HL-60 (cell line): ENCODE data around the gene NME7.
A peak's percentile ranks its signal among the peaks of the same experiment; 100 is the strongest.

Experiments
- DNase-seq, 2 experiments: peaks; one replicate each; pipeline ENCODE4 v3.0.0-alpha.2; 2010 to 2020; ENCODE audit warnings: low read depth in 1 of 2, low spot score in 1 of 2
- H3K27ac ChIP-seq: fragments of 250-450 bp; sonication (Bioruptor Pico); replicated peaks from 2 replicates; pipeline ENCODE4 v1.5.1; 2020; ENCODE audit warnings: mild to moderate bottlenecking, moderate library complexity
- H3K27me3 ChIP-seq: fragments of 250-450 bp; sonication (Bioruptor Pico); 2 replicates; pipeline ENCODE4 v1.5.1; 2021; ENCODE audit warnings: mild to moderate bottlenecking, moderate library complexity; ENCODE audit not compliant: insufficient read depth, poor library complexity, severe bottlenecking
- H3K4me3 ChIP-seq: replicated peaks from 2 replicates; pipeline ENCODE4 v1.5.1; 2011; ENCODE audit warnings: mild to moderate bottlenecking, control low read depth, low read length; ENCODE audit not compliant: insufficient read depth
- GABPA ChIP-seq: IDR thresholded peaks from 2 replicates; pipeline ENCODE4 v1.6.1; 2012; ENCODE audit warnings: low read depth
- POLR2AphosphoS5 ChIP-seq: IDR thresholded peaks from 2 replicates; pipeline ENCODE4 v1.6.1; 2012; ENCODE audit warnings: low read depth
- SPI1 ChIP-seq: IDR thresholded peaks from 2 replicates; pipeline ENCODE4 v1.6.1; 2012; ENCODE audit warnings: low read depth, mild to moderate bottlenecking, borderline replicate concordance
- TF ChIP-seq, protein P1 (sequence below): IDR thresholded peaks from 2 replicates; pipeline ENCODE4 v1.6.1; 2012; ENCODE audit warnings: low read depth; ENCODE audit not compliant: insufficient replicate concordance
- TF ChIP-seq, protein P2 (sequence below): IDR thresholded peaks from one replicate; pipeline ENCODE4 v1.5.1; 2011; ENCODE audit warnings: low read length, control low read depth, inconsistent platforms; ENCODE audit not compliant: insufficient read depth

The NME7 gene

DNA sequence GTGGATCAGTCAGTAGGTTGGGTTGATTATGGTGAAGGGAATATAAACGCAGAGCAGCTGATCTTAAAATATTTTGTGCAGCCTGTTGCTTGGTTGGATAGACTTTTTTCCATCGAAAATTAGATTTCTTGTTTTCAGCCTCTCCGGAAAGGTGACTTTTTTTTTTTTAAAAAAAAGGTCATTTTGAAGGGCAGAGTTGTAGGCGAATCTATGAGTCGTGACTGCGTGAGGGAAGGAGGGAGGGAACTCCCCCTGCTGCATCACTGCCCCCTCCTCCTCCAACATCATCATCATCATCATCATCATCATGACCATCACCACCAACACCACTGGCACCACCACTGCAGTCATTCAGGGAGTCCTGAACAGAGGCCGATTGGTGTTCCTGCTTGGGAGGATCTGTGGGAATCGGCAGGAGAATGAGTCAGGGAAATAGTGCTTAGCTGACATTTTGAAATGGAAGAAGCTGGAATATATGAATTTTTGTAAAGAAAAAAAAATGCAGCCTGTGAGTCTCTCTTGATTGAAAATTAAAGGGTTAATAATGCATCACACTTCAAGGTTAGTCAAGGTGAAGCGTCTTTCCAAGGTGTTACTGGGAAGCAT is 259.9 kb downstream of the NME7 start:
- Histone ChIP-seq H3K27ac (no peak overlapping the region), H3K4me3 (no peak overlapping the region), H3K27me3 (peaks cover 22% of the 10 kb centered on the region)
- TF ChIP-seq SPI1 = no peak
- no peak for TF ChIP-seq POLR2AphosphoS5
- TF ChIP-seq, protein P1, sequence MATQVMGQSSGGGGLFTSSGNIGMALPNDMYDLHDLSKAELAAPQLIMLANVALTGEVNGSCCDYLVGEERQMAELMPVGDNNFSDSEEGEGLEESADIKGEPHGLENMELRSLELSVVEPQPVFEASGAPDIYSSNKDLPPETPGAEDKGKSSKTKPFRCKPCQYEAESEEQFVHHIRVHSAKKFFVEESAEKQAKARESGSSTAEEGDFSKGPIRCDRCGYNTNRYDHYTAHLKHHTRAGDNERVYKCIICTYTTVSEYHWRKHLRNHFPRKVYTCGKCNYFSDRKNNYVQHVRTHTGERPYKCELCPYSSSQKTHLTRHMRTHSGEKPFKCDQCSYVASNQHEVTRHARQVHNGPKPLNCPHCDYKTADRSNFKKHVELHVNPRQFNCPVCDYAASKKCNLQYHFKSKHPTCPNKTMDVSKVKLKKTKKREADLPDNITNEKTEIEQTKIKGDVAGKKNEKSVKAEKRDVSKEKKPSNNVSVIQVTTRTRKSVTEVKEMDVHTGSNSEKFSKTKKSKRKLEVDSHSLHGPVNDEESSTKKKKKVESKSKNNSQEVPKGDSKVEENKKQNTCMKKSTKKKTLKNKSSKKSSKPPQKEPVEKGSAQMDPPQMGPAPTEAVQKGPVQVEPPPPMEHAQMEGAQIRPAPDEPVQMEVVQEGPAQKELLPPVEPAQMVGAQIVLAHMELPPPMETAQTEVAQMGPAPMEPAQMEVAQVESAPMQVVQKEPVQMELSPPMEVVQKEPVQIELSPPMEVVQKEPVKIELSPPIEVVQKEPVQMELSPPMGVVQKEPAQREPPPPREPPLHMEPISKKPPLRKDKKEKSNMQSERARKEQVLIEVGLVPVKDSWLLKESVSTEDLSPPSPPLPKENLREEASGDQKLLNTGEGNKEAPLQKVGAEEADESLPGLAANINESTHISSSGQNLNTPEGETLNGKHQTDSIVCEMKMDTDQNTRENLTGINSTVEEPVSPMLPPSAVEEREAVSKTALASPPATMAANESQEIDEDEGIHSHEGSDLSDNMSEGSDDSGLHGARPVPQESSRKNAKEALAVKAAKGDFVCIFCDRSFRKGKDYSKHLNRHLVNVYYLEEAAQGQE = no peak
- TF ChIP-seq GABPA = no peak
- TF ChIP-seq, protein P2, sequence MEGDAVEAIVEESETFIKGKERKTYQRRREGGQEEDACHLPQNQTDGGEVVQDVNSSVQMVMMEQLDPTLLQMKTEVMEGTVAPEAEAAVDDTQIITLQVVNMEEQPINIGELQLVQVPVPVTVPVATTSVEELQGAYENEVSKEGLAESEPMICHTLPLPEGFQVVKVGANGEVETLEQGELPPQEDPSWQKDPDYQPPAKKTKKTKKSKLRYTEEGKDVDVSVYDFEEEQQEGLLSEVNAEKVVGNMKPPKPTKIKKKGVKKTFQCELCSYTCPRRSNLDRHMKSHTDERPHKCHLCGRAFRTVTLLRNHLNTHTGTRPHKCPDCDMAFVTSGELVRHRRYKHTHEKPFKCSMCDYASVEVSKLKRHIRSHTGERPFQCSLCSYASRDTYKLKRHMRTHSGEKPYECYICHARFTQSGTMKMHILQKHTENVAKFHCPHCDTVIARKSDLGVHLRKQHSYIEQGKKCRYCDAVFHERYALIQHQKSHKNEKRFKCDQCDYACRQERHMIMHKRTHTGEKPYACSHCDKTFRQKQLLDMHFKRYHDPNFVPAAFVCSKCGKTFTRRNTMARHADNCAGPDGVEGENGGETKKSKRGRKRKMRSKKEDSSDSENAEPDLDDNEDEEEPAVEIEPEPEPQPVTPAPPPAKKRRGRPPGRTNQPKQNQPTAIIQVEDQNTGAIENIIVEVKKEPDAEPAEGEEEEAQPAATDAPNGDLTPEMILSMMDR = no peak
- DNase-seq = no peak

DNA sequence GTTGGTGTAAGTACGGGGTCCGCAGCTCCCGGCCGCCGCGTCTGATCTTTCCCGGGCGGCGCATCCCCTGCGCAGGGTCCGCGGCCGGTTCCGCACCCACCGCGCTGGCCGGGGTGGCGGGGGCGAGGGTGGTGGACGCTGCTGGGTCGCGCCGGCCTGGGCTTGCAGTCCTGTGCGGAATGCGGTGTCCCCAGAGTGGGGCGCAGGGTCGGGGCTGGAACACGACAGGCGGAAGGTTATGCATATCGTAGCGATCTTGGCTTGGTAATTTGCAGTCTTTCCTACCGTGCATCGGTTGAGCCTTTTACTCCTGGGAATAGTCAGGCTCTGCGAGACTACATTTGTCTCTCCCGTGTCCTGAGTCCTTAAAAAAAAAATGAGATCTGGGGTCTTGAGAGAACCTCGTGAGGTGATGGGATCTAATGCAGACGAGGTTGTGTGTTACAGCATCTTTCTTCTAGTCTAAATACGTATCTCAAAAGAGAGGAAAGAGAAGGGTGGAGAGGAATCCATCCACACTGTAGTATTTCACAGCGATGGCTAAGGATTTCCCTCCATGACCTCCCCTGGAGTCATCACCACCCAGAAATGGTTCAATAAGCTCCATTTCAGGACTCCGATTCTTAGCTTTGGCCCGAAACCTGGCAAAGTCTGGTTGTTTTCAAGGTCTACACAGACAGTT is 260.5 kb downstream of the NME7 start:
- TF ChIP-seq, protein P1 = no peak
- TF ChIP-seq POLR2AphosphoS5 (no peak), GABPA (no peak), SPI1 (no peak)
- TF ChIP-seq, protein P2 = no peak
- Histone ChIP-seq H3K27me3 (peaks cover 22% of the 10 kb centered on the region), H3K4me3 (peak overlapping the region; percentile 77), H3K27ac (no peak overlapping the region)
- no peak for DNase-seq

DNA sequence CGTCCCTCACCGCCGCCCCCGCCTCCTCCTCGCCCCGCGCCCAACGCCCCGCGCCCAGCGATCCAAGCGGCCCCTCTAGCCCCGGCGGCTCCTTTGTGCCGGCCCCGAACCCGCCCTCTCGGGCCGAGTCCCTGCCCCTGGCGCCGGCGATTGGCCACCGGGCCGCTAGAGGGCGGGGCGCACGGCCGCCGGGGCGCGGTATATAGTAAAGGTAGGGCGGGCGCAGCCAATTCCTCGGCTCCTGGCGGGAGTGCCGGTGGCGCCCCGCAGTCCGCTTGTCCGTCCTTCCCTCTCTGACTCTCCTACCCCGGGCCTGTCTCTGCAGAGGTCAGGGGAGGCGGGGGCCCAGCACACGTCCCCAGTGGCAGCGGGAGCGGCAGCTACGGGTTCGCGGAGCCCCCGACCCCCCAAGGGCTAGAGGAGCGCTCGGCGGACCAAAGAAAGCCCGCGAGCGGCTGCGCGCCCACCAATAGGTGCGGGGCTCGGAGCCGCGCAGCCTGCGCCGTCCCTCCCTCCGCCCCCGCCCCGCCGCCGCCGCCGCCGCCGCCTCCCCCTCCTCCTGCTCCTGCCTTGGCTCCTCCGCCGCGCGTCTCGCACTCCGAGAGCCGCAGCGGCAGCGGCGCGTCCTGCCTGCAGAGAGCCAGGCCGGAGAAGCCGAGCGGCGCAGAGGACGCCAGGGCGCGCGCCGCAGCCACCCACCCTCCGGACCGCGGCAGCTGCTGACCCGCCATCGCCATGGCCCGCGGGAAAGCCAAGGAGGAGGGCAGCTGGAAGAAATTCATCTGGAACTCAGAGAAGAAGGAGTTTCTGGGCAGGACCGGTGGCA is 261.3 kb downstream of the NME7 start, which contains the start of gene ATP1B1:
ATP1B1 (plus strand) TSS at position 596 of the 826 bp plus-strand sequence; CDS start at position 736, 140 bp downstream.
- peaks cover 22% of the 10 kb centered on the region for H3K27me3 ChIP-seq
- H3K4me3 ChIP-seq = peak within 1 kb of the TSS; percentile 77
- DNase-seq = peak; percentile 41 to 66
- TF ChIP-seq, protein P1 = no peak
- peak; percentile 46; the same call in 1 of the 2 replicates for TF ChIP-seq POLR2AphosphoS5
- H3K27ac ChIP-seq = no peak within 1 kb of the TSS
